Left forelimb (tissue), 1 donor: ENCODE measurements around the gene SASH1.
"Not testable (repeated sequence)": the region's sequence is repeated elsewhere in the genome, so short reads cannot be mapped to it uniquely, and the experiment has no call there.

Experiments
- DNase-seq: peaks from one replicate; pipeline ENCODE4 v3.0.0-alpha.2; 2018; ENCODE audit warnings: low spot score

The SASH1 gene

GRCh38 chr6:148328876-148329555 is 13.6 kb upstream of the SASH1 start:
- no peak for DNase-seq

DNA sequence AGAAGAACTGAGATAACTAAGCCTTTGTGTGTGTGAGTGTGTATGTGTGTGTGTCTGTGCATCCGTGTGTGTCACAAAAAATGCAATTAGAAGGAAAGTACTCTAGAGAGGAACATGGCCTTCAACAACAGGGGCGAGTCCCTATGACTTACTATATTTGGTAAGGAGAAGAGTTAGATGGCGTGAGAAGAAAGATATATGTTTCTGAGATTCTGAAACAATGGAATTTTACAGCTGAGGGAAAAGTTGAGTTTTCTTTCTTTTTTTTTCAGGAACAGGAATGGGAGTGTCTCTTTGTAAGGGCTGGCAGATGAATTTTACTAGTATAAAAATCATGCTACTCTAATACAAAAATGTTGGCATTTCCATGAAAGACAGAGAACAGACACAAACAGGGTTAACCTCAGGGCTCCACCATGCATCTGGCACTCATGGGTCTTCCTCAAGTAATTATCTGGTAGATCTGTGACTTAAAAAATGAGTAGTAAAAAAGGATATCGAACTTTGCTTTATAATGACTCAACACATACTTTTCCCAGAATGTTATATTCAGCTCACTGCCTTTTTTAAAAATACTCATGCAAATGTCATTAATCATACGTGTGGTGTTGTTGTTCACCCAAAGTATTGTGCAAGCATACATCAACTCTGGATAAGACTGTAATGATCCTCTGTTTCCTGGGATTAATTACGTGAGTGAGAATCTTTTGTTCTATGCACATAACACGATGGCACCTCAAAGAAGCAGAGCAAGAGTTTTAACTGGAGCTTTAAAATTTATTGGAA is 12.8 kb upstream of the SASH1 start:
- no peak for DNase-seq

GRCh38 chr6:148332088-148332487 is 10.6 kb upstream of the SASH1 start:
- no peak for DNase-seq

DNA sequence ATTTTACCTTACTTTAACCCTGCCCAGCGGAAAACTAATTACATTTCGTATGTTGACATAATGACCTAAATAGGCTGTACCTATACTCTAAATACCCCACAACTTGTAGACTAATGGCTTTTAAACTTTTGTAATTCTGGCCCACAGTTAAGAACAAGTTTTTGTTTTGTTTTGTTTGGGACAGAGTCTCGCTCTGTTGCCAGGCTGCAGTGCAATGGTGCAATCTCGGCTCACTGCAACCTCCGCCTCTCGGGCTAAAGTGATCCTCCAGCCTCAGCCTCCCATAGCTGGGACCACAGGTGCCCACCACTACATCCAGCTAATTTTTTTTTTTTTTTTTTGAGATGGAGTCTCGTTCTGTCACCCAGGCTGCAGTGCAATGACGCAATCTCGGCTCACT is 5.7 kb upstream of the SASH1 start:
- no peak for DNase-seq

DNA sequence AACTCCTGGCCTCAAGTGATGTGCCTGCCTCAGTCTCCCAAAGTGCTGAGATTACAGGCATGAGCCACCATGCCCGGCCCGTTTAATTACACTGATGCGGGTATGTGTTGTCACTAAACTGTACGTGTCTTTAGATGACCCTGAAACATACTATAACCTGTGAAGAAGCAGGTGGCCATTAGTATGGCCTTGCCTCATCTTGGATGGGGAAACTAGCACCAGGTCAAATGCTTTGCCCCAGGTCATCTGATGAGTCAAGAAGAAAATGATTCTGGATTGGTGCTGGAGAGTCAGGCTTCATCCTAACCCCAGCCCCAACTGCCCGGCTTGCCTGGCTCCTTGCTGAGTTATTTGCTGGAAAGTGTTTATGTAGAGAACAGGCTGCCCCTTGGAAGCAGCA is 2.9 kb upstream of the SASH1 start:
- no peak for DNase-seq

GRCh38 chr6:148340586-148341297 is 1.9 kb upstream of the SASH1 start:
- DNase-seq = no peak

- no peak for DNase-seq
Measured at GRCh38 chr6:148342100-148342349, 613 bp upstream of the SASH1 start.

DNA sequence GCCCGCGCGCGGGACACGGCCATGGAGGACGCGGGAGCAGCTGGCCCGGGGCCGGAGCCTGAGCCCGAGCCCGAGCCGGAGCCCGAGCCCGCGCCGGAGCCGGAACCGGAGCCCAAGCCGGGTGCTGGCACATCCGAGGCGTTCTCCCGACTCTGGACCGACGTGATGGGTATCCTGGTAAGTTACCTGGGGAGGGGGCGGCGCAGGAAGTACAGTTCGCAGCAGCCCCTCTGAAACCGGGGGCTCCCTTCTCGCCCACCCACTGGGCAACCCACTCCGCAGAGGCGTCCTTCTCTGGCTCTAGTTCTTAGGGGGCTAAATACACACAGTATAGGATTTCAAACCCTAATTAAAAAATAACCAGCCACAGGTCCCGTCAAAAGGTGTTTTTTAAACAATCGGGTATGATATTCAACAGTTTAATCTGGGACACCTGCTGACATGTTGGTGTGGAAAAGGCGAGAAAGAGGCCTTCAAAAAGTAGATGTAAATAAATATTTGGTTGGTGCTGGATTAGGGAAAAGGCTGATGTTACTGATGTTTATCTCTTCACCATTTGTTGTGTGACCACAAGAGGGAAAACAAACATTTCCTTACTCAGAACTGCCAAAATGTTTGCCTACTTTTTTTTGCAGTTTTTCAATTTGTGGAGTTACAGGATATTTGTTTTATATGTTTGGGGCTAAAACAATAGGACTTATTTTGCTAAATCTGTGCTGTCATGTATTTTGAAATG is 577 bp downstream of the SASH1 start:
- no peak for DNase-seq

GRCh38 chr6:148345176-148345575 is 2.5 kb downstream of the SASH1 start:
- no peak for DNase-seq

- no peak for DNase-seq
Measured at GRCh38 chr6:148345578-148345977, 2.9 kb downstream of the SASH1 start.

DNA sequence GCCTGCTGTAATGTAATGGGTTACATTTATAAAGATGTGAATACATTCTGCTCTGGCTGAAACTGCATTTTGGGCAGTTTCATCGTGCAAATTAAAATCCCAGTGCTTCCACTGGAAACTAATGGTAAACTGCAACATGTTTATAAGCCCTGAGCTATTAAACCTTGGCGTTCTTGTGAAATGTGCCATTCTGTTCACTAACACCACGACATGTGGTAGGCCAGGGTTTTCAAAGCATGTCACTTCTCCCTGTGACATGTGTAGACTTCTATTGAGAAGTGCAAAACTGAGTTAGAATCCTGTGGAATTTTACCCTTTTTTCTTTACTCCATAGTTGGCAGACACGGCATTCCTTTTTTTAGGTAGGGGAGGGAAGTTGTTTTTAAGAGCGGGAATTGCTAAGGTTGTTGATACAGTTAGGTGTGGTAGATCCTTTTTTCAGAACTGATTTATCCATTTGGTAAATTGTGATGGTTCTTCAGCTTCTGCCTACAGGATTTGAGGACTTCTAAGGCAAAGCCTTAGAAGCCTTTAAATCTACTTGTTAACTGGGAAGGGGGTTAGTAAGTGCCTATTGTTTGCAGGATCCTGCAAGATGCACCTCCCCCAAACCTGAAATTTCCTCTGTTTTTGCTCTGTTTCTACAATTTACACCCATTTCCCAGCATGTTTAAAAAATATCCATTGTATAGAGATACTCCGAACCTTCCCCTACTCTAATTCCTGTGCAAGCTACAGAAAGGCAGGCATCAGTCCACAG is 4.2 kb downstream of the SASH1 start:
- no peak for DNase-seq

- no peak for DNase-seq
Measured at GRCh38 chr6:148347441-148348054, 4.9 kb downstream of the SASH1 start.

DNA sequence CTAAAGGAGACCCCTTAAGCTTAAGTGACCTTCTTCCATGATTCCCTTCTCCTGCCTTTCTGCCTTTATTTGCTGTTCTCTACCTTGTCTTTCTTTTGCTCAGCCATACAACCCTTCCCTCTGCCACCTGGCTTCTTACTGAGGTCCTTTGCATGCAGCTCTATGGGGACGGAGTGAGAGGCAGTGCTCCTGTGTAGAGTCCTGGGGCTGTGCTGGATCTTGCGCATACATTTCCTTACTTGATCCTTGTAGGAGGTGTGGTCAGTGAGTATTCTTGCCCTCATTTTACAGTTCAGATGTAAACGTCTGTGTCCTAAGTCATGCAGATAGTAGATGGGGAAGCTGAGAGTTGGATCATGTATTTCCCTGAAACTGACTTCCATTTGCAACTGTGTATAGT is 5.7 kb downstream of the SASH1 start:
- DNase-seq = no peak

DNA sequence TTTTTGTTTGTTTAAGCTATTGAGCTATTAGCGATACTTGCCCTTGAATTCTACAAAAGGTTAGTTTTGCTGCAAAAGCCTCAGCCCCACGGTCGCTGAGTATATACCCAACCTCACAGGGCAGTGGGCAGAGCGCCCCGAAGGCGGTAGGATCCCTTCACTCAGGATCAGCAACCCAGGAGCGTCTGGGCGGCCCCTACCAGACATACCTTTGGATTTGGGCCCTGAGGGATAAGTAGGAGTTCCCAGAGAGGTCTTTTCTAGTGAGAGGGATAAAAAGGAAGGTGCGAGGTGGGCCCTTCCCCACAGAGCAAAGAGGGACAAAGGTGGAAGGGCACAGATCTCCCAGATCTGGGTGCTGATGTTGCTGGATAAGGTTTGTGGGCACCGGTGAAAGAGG is 6.1 kb downstream of the SASH1 start:
- DNase-seq = no peak

DNA sequence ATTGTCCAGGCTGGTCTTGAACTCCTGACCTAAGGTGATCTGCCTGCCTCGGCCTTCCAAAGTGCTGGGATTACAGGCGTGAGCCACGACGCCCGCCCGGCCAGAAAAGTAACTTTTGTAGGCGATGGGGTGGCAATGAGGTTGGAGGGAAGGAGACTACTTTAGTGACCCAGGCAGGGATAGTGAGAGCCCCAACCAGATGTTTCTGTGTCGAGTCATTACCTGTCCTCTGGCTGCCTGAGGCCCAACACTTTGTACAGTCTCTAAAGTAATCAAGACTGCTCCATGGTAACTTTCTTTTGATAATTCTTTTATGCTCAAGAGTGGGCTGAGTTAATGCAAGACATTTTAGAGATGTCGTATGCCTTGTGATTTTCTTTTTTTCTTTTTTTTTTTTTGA is 6.8 kb downstream of the SASH1 start:
- DNase-seq = no peak

- no peak for DNase-seq
Measured at GRCh38 chr6:148351309-148351708, 8.7 kb downstream of the SASH1 start.

DNA sequence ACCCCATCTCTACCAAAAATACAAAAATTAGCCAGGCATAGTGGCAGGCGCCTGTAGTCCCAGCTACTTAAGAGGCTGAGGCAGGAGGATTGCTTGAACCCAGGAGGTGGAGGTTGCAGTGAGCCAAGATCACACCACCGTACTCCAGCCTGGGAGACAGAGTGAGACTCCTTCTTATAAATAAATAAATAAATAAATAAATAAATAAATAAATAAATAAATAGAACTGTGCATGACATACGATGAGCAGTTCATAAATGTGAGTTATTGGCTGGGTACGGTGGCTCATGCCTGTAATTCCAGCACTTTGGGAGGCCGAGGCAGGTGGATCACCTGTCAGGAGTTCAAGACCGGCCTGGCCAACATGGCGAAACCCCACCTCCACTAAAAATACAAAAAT is 9.8 kb downstream of the SASH1 start:
- DNase-seq = not testable (repeated sequence)

GRCh38 chr6:148358196-148358785 is 15.7 kb downstream of the SASH1 start:
- no peak for DNase-seq

DNA sequence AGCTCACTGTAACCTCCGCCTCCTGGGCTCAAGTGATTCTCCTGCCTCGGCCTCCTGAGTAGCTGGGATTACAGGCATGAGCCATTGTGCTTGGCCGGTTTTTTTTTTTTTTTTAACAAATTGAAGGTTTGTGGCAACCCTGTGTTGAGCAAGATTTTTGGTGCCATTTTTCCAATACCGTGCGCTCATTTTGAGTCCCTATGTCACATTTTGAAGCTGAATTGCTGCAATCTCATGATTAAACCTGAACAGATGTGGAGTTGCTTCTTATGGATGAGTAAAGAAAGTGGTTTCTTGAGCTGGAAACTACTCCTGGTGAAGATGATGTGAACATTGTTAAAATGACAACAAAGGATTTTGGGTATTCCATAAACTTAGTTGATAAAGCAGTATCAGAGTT is 16.6 kb downstream of the SASH1 start:
- DNase-seq = no peak

DNA sequence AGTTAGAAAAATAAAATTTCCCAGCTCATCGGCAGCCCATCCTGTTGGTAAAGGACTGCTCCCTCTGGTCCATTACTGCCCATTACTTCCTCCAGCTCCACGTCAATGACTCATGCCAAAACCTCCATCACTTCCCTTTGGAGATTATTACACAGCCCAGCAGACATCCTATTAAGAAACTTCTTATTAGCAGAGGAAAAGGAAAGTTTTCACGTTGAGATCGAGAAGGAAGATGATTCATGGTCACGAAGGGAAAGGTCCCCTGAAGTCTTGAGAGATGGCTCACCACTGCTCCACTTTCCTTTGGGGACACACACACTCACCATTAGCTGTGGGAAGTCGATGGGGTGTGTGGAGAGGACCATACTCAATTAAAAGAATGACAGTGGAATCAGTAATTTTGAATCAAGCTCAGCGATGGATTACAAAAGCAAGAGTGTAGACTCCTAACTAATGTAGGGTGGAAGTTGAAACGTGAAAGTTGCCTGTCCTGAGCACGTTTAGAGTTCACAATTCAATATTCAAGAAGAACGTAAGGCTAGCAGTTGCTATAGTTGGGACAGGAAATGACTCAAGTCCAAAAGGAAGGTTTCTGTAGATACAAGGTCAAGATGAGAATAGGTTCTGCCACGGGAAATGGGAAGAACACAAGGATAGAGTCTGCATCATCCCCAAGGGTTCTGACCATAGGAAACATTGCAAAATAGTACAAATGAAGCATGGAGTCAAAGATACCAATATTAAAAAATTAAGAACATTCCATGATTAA is 21.6 kb downstream of the SASH1 start:
- DNase-seq = no peak
